Peyer's patch (tissue), 4 donors: ENCODE results near the gene ZSCAN5A.

Experiments used
- CTCF ChIP-seq, 6 experiments: fragments of 450-650 bp in 4 of 6; fragments of 200-600 bp in 2 of 6; sonication (generic) in 1 of 6; IDR thresholded peaks; one replicate each; pipeline ENCODE4 v1.5.1; 2017 to 2019; ENCODE audit warnings: antibody characterized with exemption in 6 of 6, mild to moderate bottlenecking in 3 of 6, moderate library complexity in 1 of 6
- POLR2A ChIP-seq, 2 donors: fragments of 450-650 bp; IDR thresholded peaks; one replicate each; pipeline ENCODE4 v1.5.1; 2017; ENCODE audit warnings: antibody characterized with exemption in 2 of 2, mild to moderate bottlenecking in 2 of 2, moderate library complexity in 2 of 2

GRCh38 chr19:56291867-56292266 is 22.8 kb downstream of the ZSCAN5A start:
- no peak for TF ChIP-seq CTCF (IDR thresholded peaks at IDR 0.05)
- TF ChIP-seq POLR2A (IDR thresholded peaks at IDR 0.05) = no peak
